Tibial nerve (tissue), 4 donors: ENCODE results near the gene ZNF420. TPM values are rescaled to one million over a fixed set of nuclear protein-coding genes. Genes with fewer than 3 reads are reported as not detected.
"Not testable (repeated sequence)": the region's sequence is repeated elsewhere in the genome, so short reads cannot be mapped to it uniquely, and the experiment has no call there.

ENCODE experiments used
- DNase-seq, 2 donors: peaks; one replicate each; pipeline ENCODE4 v3.0.0-alpha.2; 2019; ENCODE audit warnings: low spot score in 2 of 2
- H3K27ac ChIP-seq, 4 donors: fragments of 200-600 bp; sonication (generic) in 3 of 4; one replicate each; pipeline ENCODE4 v1.5.1; 2017 to 2019; ENCODE audit warnings: mild to moderate bottlenecking in 1 of 4
- H3K27me3 ChIP-seq, 2 donors: fragments of 200-600 bp; sonication (generic) in 1 of 2; one replicate each; pipeline versions ENCODE4 v1.5.1 to v1.6.0; 2017 to 2019
- H3K36me3 ChIP-seq, 3 donors: fragments of 200-600 bp; sonication (generic); one replicate each; pipeline ENCODE4 v1.5.1; 2018 to 2019
- H3K4me1 ChIP-seq, 4 donors: fragments of 200-600 bp; sonication (generic) in 3 of 4; one replicate each; pipeline ENCODE4 v1.5.1; 2017 to 2019
- H3K4me3 ChIP-seq, 4 donors: fragments of 200-600 bp; sonication (generic) in 3 of 4; one replicate each; pipeline ENCODE4 v1.5.1; 2017 to 2019; ENCODE audit warnings: mild to moderate bottlenecking in 1 of 4, moderate library complexity in 1 of 4
- H3K9me3 ChIP-seq, 4 donors: fragments of 200-600 bp; sonication (generic) in 3 of 4; one replicate each; pipeline ENCODE4 v1.5.1; 2017 to 2019
- EP300 ChIP-seq, 2 donors: sonication (generic); formaldehyde crosslinking; IDR thresholded peaks; one replicate each; pipeline ENCODE4 v1.6.1; 2017; ENCODE audit warnings: antibody characterized with exemption in 2 of 2, mild to moderate bottlenecking in 1 of 2
- POLR2A ChIP-seq, 2 donors: fragments of 450-650 bp; IDR thresholded peaks; one replicate each; pipeline ENCODE4 v1.6.1; 2017; ENCODE audit warnings: antibody characterized with exemption in 2 of 2, mild to moderate bottlenecking in 2 of 2, moderate library complexity in 2 of 2
- WGBS, 2 donors: methylation state at CpG; one replicate each; pipeline ENCODE4 v1.1.5; 2018; 5-methylcytosine and 5-hydroxymethylcytosine counted together
- total RNA-seq, 4 donors: library from RNA; depleted of rRNA; stranded (reverse); fragments of >200 nt; gene quantifications; one replicate each; pipeline ENCODE4 v1.1.0, GENCODE V29; 2016
- TF ChIP-seq, protein P1 (sequence below), 5 experiments: fragments of 200-600 bp in 3 of 5; fragments of 450-650 bp in 2 of 5; sonication (generic) in 3 of 5; IDR thresholded peaks; one replicate each; pipeline ENCODE4 v1.5.1; 2016 to 2019; ENCODE audit warnings: antibody characterized with exemption in 5 of 5, mild to moderate bottlenecking in 3 of 5, moderate library complexity in 2 of 5

The ZNF420 gene
- total RNA-seq = 10 to 100 TPM in 2 of 4 donors, 1 to 10 TPM in 2; 8.7 to 13.5 (median 10.5) TPM

DNA sequence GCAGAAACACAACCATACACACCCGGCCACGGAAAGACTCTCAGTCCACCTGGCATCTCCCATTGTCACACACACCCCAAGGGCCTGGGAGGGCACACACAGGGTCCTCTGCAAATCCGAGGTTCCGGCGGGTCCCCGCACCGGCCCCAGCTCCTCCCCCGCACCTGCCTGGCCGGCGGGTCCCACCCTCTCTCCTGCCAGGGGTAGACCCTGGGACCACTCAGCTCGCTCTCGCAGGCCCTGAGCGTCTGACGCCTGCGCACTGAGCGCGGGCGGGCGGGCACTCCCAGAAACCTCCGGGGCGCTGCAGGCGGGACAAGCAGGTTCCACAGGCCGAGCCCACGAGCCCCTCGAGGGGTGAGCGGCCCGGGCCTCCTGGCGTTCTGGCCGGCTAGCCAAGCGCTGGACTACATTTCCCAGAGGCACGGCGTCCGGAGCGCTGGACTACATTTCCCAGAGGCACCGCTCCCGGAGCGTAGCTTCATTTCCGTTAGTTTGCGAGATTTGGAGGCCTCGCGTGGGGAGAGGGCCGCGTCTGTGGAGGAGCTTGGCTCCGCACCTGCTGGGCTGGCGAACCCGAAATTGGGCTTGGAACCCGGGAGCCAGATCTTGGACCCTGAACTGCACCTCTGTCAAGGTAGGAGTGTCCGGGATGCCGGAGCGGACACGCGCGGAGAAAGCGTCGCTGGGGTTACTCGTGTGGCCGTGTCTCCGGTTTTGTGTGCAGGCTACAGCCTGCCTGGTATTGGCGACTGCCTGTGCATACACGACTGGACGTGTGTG, at the start of gene ZNF420:
ZNF420 (plus strand) TSS at position 500 of the 783 bp plus-strand sequence. CDS start 10,686 bp downstream, outside the sequence.
- peak within 1 kb of the TSS; percentile 77 to 89 (median 88) for H3K27ac ChIP-seq
- H3K27me3 ChIP-seq = no peaks in the 10 kb centered on the region
- peak within 1 kb of the TSS; percentile 62 to 87 (median 78) for H3K4me3 ChIP-seq
- H3K36me3 ChIP-seq = peaks cover 0 to 36% (median 0%) of the 10 kb centered on the region in 3 donors
- TF ChIP-seq EP300 (IDR thresholded peaks at IDR 0.05) (peak; percentile 12 to 83), POLR2A (IDR thresholded peaks at IDR 0.05) (peak in 1 of 2 donors; percentile 44)
- TF ChIP-seq, protein P1, sequence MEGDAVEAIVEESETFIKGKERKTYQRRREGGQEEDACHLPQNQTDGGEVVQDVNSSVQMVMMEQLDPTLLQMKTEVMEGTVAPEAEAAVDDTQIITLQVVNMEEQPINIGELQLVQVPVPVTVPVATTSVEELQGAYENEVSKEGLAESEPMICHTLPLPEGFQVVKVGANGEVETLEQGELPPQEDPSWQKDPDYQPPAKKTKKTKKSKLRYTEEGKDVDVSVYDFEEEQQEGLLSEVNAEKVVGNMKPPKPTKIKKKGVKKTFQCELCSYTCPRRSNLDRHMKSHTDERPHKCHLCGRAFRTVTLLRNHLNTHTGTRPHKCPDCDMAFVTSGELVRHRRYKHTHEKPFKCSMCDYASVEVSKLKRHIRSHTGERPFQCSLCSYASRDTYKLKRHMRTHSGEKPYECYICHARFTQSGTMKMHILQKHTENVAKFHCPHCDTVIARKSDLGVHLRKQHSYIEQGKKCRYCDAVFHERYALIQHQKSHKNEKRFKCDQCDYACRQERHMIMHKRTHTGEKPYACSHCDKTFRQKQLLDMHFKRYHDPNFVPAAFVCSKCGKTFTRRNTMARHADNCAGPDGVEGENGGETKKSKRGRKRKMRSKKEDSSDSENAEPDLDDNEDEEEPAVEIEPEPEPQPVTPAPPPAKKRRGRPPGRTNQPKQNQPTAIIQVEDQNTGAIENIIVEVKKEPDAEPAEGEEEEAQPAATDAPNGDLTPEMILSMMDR (IDR thresholded peaks at IDR 0.05) = no peak
- WGBS, 2 donors = 0 to 1% methylated on average over 34 to 41 of the region's 61 CpGs
- H3K9me3 ChIP-seq = peaks cover 0 to 36% (median 9%) of the 10 kb centered on the region in 4 donors
- H3K4me1 ChIP-seq = peaks cover 0 to 20% (median 9%) of the 10 kb centered on the region in 4 donors
- DNase-seq = peak; percentile 83 to 88

DNA sequence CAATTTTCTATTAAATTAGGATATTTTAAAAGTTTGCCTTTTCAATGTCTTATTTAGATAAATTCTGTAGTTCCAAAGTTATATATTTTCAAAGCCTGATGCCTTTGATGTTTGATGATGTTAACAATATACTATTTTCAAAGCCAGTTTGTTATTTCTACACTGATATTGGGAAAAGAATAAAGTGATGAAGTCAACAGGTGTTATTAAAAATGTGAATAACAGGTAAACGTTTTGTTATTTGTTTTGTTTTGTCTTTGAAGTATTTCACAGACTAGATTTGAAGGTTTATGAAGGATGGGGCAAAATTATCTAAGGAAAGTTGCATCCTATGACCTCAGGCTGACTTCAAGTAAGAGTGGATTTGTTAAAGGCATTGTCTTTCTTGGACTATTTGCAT, 33.1 kb upstream of the ZNF420 start:
- peaks cover 0 to 85% (median 12%) of the 10 kb centered on the region in 4 donors for H3K9me3 ChIP-seq
- no peak for DNase-seq
- H3K27me3 ChIP-seq = no peaks in the 10 kb centered on the region
- H3K36me3 ChIP-seq = no peaks in the 10 kb centered on the region
- H3K4me1 ChIP-seq = no peaks in the 10 kb centered on the region
- no peak overlapping the region for H3K27ac ChIP-seq
- 41 to 58% methylated on average over 1 of the region's 1 CpG for WGBS, 2 donors
- no peak overlapping the region for H3K4me3 ChIP-seq
- TF ChIP-seq EP300 (IDR thresholded peaks at IDR 0.05) = no peak
- no peak for TF ChIP-seq POLR2A (IDR thresholded peaks at IDR 0.05)
- TF ChIP-seq, protein P1 (IDR thresholded peaks at IDR 0.05) = no peak

DNA sequence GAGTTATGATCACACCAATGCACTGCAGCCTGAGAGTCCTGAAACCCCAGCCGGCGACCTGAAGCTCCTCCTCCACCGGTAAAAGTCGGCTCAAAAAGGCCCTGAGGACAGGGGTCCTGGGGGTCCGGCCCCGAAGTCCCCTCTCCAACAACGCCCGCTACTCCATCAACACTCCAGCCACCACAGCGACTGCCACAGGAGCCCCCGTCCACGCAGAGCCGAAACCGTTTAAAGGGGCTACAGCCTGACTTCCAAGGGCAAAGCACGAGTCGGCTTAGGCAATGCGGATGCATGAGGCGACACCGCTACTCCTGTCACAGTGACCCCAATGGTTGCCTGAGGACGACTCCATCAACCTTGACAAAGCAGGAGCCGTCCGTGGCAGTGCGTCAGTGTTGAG, 22.9 kb upstream of the ZNF420 start:
- no peaks in the 10 kb centered on the region for H3K36me3 ChIP-seq
- WGBS, 2 donors = 94 to 96% methylated on average over 22 of the region's 22 CpGs
- H3K9me3 ChIP-seq = peaks cover 0 to 86% (median 10%) of the 10 kb centered on the region in 4 donors
- TF ChIP-seq POLR2A (IDR thresholded peaks at IDR 0.05) (no peak), EP300 (IDR thresholded peaks at IDR 0.05) (no peak)
- TF ChIP-seq, protein P1 (IDR thresholded peaks at IDR 0.05) = no peak
- no peaks in the 10 kb centered on the region for H3K4me1 ChIP-seq
- no peak overlapping the region for H3K4me3 ChIP-seq
- H3K27me3 ChIP-seq = no peaks in the 10 kb centered on the region
- DNase-seq = no peak
- H3K27ac ChIP-seq = no peak overlapping the region

DNA sequence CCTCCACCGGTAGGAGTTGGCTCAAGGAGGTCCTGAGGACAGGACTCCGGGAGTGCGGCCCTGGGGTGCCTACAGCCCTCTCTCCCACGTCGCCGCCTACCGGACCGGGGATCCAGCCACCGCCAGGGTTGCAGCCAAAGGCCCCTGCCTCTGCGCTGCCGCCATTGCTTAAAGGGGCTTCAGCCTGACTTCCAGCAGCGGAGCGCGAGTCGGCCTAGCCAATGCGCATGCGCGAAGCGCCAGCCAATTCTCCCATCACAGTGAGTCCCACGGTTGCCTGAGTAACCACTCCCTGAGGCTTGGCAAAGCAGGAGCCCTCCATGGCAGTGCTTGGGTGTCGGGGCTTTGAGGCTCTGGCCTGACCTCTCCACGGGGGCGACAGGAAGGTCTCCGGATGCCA, 21.5 kb upstream of the ZNF420 start:
- no peak for TF ChIP-seq EP300 (IDR thresholded peaks at IDR 0.05)
- TF ChIP-seq, protein P1 (IDR thresholded peaks at IDR 0.05) = no peak
- no peak for TF ChIP-seq POLR2A (IDR thresholded peaks at IDR 0.05)
- H3K36me3 ChIP-seq = no peaks in the 10 kb centered on the region
- no peaks in the 10 kb centered on the region for H3K27me3 ChIP-seq
- WGBS, 2 donors = 96 to 97% methylated on average over 12 to 21 of the region's 24 CpGs
- H3K4me1 ChIP-seq = no peaks in the 10 kb centered on the region
- DNase-seq = no peak
- H3K27ac ChIP-seq = no peak overlapping the region
- peaks cover 0 to 90% (median 9%) of the 10 kb centered on the region in 4 donors for H3K9me3 ChIP-seq
- H3K4me3 ChIP-seq = no peak overlapping the region

DNA sequence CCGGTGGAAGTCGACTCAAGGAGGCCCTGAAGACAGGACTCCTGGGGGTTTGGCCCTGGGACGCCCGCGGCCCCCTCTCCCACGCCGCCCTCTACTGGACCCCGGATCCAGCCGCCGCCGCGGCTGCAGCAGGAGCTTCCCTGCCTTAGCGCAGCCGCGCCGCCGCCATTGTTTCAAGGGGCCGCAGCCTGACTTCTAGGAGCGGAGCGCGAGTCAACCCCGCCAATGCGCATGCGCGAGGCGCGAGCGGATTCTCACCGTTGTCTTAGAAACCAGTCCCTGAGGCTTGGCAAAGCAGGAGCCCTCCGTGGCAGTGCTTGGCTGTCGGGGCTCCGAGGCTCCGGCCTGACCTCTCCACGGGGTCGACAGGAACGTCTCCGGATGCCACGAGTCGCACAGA, 19.1 kb upstream of the ZNF420 start:
- TF ChIP-seq, protein P1 (IDR thresholded peaks at IDR 0.05) = no peak
- TF ChIP-seq POLR2A (IDR thresholded peaks at IDR 0.05) = no peak
- TF ChIP-seq EP300 (IDR thresholded peaks at IDR 0.05) = no peak
- 59 to 66% methylated on average over 27 to 38 of the region's 39 CpGs for whole genome bisulfite sequencing, 2 donors
- Histone ChIP-seq H3K9me3 (peaks cover 0 to 95% (median 19%) of the 10 kb centered on the region in 4 donors), H3K4me3 (no peak overlapping the region), H3K27me3 (no peaks in the 10 kb centered on the region), H3K4me1 (no peaks in the 10 kb centered on the region), H3K27ac (no peak overlapping the region), H3K36me3 (no peaks in the 10 kb centered on the region)
- no peak for DNase-seq

DNA sequence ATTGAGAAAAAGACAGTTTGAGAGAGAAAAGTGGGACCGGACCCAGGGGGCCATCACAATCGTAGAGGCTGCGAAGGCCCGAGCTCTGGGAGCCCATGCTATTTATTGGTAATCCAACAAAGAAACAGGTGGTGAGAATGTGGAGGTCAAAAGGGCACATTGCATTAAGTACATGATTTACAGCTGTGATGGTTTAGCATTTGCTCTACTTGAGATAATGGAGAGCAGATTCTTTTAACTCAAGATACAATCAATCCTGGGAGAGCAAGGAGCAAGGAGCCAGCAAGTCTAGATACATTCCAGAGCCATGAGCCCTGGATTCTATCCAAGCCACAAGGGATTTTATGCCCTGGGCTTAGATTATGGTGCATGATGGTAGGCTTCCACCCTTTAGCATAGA, 13.3 kb upstream of the ZNF420 start:
- not testable (repeated sequence) for DNase-seq, H3K4me1 ChIP-seq, H3K4me3 ChIP-seq, H3K27me3 ChIP-seq, H3K27ac ChIP-seq
- 71 to 76% methylated on average over 4 of the region's 4 CpGs for WGBS, 2 donors
- H3K9me3 ChIP-seq = peaks cover 0 to 92% (median 30%) of the 10 kb centered on the region in 4 donors
- H3K36me3 ChIP-seq = peaks cover 0 to 19% (median 0%) of the 10 kb centered on the region in 3 donors
